ENCODE measurements around the gene DOK3.

Gene DOK3

DNA sequence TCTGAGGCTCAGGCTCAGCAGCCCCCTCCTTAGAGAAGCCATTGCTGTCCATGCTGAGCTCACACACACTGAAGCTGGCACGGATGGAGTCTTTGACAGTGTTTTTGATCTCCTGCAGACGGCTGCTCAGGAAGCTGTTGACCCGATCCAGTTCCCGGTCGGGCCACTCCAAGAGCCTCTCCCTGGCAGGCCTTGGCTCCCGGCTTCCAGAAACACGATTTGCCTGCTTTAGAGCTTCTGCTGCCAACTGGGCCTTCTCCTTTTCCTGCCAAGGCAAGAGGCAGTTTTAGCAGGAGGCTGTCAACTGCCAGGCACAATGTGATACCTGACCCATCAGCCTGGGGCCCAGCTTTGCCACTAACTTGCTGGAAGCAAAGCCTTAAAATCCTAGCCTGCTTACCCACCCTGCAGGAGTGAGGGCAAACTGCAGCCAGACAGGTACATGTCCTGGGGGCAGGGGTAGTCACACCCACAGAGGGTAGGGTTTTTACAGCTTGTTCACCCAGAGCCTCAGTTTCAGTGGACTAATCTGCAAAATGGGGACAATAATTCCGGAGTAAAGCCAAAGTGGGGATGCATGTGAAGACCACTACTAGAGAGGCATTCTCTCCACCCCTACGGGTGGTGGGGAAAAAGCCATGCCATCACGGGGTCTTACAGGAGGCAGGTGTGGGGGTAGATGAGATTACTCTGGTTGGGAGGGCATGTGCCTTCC, 15.5 kb upstream of the DOK3 start:
- Mint-ChIP-seq H3K27ac (no peak overlapping the region), H3K9me3 (no peaks in the 10 kb centered on the region), H3K4me1 (peaks cover 18% of the 10 kb centered on the region), H3K4me3 (no peak overlapping the region), H3K27me3 (no peaks in the 10 kb centered on the region), H3K36me3 (peaks cover 16% of the 10 kb centered on the region)
- ATAC-seq, result no peak

DNA sequence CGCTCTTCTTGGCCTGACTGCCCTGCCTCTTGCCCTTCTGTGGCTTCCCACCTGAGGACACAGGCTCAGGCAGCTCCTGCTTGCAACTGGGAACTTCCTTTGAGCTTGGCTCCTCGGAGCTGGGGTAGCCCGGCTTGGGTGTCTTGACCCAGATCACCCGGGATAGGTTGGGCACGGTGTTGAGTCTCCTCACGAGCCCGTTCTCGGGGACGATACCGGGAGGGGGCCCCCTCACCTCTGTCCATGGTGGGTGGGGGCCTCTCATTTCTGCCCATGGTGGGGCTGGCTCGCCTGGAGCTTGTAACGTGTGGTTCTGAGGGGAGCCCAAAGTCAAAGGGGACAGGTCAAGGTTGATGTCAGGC, 14.9 kb upstream of the DOK3 start:
- ATAC-seq, result no peak
- H3K4me1 Mint-ChIP-seq, result peaks cover 24% of the 10 kb centered on the region
- H3K27ac Mint-ChIP-seq, result no peak overlapping the region
- H3K36me3 Mint-ChIP-seq, result peaks cover 21% of the 10 kb centered on the region
- no peaks in the 10 kb centered on the region for H3K9me3 Mint-ChIP-seq
- no peaks in the 10 kb centered on the region for H3K27me3 Mint-ChIP-seq
- no peak overlapping the region for H3K4me3 Mint-ChIP-seq

DNA sequence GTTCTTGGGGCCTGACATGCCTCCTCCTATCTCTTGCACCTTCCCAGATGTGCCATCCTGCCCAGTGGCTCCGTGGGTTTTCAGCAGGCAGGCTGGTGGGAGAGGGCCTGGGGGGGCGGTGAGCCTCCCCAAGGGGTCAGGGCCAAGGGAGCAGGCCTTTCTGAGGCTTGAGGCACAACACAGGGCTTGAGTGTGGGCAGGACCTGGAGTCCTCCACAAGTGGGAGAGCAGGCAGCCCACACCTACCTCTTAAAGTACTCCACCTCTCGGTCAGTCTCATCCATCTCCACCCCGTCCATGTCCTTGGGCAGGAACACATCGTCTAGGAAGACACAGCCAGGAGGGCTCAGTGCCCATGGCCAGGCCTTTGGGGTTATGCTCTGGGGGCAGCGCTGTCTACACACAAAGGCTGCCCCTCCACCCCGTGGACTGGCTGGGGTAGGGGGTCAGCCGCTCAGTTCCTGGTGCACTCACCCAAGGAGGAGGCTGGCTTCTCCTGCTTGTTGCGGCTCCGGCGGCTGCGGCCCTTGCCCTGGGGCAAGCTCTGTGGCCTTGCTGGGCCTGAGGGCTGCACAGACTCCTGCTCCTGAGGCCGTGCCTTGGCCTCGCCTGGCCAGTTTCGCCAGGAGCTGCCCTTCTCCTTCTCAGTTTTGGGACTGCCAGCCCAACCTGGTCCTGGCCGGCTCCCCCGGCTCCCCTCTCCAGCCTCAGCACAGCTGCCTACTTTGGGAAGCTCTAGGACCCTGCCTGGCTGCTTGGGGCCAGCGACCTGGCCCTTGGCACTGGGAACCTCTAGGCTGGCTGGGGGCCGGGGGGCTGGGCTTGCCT, 14.3 kb upstream of the DOK3 start:
- ATAC-seq, result no peak
- Mint-ChIP-seq H3K9me3 (no peaks in the 10 kb centered on the region), H3K36me3 (peaks cover 21% of the 10 kb centered on the region), H3K4me1 (peaks cover 29% of the 10 kb centered on the region), H3K27ac (no peak overlapping the region), H3K27me3 (no peaks in the 10 kb centered on the region), H3K4me3 (no peak overlapping the region)

DNA sequence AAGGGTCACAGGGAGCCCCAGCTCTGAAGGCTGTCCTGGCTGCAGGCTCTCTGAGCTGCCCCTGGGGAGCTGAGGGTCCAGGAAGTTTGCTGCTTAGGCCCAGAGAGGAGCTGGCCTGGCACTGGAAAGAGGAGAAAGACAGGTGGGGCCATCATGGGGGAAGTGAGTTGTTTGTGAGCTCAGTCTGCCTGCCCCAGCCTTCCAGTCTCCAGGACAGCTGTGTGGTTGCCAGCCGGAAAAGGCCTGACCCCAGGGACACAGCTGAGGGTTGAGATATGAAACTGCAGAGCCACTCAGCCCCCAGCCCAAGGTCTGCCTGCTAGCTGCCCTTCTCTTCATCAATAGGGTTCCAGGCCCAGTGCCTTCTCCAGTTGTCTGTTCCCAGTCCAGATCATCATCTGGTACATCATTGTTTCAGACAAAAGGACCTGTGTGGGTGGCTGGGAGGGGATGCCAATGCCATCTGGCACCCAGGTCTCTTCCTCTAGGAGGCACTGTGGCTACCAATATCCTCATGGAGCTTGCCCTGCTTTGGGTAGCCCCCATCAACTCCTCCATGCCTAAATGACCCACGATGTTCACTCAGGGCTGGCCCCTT, 11.4 kb upstream of the DOK3 start:
- H3K9me3 Mint-ChIP-seq, result no peaks in the 10 kb centered on the region
- H3K4me3 Mint-ChIP-seq, result no peak overlapping the region
- ATAC-seq, result no peak
- H3K27me3 Mint-ChIP-seq, result no peaks in the 10 kb centered on the region
- peaks cover 40% of the 10 kb centered on the region for H3K4me1 Mint-ChIP-seq
- peak overlapping the region; percentile 82 for H3K27ac Mint-ChIP-seq
- peaks cover 27% of the 10 kb centered on the region for H3K36me3 Mint-ChIP-seq

DNA sequence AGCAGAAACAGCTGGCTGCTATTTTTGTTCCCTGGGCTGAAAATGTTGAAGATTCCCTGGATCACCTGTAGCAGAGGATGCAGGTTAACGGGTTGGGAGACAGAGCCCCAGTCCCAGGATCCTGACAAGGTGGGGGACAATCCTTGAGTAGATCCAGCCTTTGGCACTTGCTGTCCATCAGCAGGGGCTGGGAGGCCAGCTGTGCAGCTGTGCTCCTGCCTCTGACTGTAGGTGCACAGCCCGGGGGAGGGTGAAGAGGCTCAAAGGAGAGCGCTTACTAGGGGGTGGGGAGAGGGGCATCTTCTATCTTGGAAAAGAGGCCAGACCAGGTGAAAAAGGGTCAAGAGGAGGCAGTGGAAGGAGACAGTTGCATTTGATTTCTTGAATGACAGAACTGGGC, 10.6 kb upstream of the DOK3 start:
- no peaks in the 10 kb centered on the region for H3K27me3 Mint-ChIP-seq
- H3K36me3 Mint-ChIP-seq, result peaks cover 27% of the 10 kb centered on the region
- H3K27ac Mint-ChIP-seq, result peak overlapping the region; percentile 82
- no peak overlapping the region for H3K4me3 Mint-ChIP-seq
- no peaks in the 10 kb centered on the region for H3K9me3 Mint-ChIP-seq
- no peak for ATAC-seq
- H3K4me1 Mint-ChIP-seq, result peaks cover 48% of the 10 kb centered on the region

DNA sequence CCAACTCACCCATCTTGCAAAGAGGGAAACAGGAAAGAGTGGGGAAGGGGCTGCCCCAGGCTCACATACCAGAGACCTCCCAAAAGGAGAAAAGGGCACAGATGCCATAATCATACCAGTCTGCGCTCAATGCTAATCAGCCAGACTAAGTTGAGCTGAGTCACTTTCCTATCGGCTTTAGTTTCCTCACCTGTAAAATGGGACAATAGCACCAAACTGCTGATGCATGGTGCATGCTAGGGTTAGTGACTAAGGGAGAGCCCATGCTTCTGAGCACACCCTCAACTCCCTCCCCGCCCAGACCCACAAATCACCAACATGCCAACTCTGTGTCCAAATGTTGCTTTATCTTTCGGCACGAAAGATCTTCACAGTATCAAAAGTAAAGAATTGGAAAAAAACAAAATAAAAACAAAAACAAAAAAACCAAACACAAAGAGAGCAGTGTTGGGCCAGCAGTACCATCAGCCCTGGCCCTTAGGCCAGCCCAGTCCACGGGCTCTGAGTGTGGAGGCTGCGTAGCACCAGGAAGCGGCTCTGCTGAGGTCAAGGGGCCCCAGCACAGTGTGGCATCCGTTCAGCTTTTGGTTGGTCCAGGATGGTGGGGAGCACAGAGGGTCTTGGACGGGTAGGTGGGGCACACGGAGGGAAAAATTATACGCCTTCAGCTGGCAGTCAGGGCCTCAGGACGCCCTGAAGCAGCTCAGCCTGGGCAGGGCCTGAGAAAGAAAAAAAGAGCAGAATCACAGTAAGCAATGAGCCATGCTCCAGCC, 10.0 kb upstream of the DOK3 start:
- Mint-ChIP-seq H3K36me3 (peaks cover 27% of the 10 kb centered on the region), H3K4me1 (peaks cover 51% of the 10 kb centered on the region), H3K4me3 (no peak overlapping the region), H3K27ac (peak overlapping the region; percentile 82), H3K9me3 (no peaks in the 10 kb centered on the region), H3K27me3 (no peaks in the 10 kb centered on the region)
- no peak for ATAC-seq

DNA sequence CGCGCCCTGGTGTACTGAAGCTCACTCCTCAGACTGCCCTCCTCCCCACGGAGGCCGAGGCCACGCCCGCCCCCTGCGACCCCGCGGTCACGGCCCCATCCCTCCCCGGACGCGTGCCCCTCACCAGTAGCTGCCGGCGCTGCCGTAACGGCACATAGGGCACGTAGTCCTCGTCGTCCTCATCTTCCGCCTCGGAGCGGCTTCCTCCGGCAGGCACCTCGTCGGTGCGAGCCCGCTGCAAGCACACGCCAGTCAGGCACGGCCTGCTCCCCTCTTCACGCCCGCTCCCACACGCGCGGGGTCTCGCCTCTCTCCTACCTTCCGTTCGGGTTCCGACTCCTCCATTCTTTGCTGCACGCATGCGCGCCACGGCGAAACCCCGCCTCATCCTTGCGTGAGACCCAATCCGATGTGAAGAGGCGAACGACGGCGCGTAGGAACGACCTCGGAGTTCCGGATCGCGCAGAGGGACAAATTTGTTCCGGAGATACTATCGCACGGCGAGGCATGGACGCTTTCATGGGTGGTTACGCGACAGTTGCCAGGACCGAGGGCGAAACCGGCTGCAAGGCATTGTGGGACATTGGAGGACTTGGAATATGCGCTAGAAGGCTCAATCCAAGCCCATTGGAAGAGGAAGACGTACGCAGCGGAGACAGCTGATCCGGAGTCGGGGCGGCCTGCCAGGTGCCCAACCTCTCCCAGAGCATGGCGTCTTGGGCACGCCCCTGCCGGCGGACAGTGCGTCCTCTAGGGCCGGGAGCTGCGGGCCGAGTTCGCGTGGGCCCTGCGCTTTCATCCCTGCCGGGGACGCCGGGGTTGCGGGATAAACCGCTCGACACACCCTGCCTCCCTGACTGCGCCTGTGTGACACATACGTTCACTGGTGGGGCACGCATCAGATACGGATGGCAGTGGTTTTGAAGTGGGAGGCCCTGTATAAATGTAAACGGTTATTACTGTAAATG, 7.3 kb upstream of the DOK3 start, which contains the start of gene DDX41:
DDX41 (minus strand) TSS at position 361 of the 968 bp plus-strand sequence; CDS start at position 345, 16 bp downstream.
- H3K36me3 Mint-ChIP-seq, result peaks cover 48% of the 10 kb centered on the region
- H3K4me3 Mint-ChIP-seq, result peak within 1 kb of the TSS; percentile 87

DNA sequence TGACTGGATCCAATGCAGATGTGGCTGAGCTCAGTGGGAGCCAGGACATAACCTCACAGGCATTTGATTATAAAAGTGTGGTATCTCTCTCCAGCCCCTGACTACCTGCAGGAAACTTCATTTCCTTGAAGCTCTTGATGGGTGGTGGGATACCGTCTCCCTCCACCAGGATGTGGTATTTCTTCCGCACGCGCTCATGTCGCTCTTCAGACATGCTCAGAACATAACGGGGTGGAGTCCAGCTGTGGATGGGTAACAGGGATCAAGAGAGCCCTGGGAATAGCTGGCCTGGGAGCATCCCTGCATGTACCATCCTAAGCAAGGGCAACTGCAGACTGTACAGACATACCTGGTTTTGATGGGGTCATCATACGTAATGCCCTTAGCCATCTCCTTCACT, 6.0 kb upstream of the DOK3 start:
- Mint-ChIP-seq H3K4me1 (peaks cover 57% of the 10 kb centered on the region), H3K36me3 (peaks cover 48% of the 10 kb centered on the region), H3K27me3 (no peaks in the 10 kb centered on the region)

More for the DNA sequence above, 7.3 kb upstream of the DOK3 start, which contains the start of gene DDX41:
- peaks cover 59% of the 10 kb centered on the region for H3K4me1 Mint-ChIP-seq
- no peaks in the 10 kb centered on the region for H3K27me3 Mint-ChIP-seq
- H3K9me3 Mint-ChIP-seq, result no peaks in the 10 kb centered on the region
- ATAC-seq, result peak; percentile 93
- peak within 1 kb of the TSS; percentile 80 for H3K27ac Mint-ChIP-seq

DNA sequence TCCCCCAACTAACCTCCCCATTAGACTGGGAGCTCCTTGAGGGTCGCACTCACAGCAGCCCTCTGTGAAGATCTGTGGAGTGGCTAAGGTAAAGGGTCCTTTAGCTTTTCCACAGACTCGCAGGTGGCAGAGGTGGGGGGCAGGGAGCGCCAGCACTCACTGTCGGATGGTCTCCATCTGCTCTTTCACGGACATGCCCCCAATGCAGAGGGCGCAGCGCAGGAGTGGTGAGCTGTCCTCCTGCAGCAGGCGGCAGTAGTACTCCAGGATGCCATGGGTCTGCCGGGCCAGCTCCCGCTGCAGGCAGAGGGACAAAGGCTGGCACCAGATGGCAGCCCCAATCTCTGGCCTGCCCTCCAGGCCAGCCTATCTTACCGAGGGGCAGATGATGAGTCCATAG, 4.9 kb upstream of the DOK3 start:
- H3K36me3 Mint-ChIP-seq, result peaks cover 45% of the 10 kb centered on the region
- H3K27me3 Mint-ChIP-seq, result no peaks in the 10 kb centered on the region
- no peak overlapping the region for H3K27ac Mint-ChIP-seq
- no peak overlapping the region for H3K4me3 Mint-ChIP-seq
- peaks cover 57% of the 10 kb centered on the region for H3K4me1 Mint-ChIP-seq
- H3K9me3 Mint-ChIP-seq, result no peaks in the 10 kb centered on the region
- no peak for ATAC-seq

More for the DNA sequence above, 6.0 kb upstream of the DOK3 start:
- H3K4me3 Mint-ChIP-seq, result peak overlapping the region; percentile 87
- ATAC-seq, result no peak
- H3K9me3 Mint-ChIP-seq, result no peaks in the 10 kb centered on the region
- peak overlapping the region; percentile 80 for H3K27ac Mint-ChIP-seq

DNA sequence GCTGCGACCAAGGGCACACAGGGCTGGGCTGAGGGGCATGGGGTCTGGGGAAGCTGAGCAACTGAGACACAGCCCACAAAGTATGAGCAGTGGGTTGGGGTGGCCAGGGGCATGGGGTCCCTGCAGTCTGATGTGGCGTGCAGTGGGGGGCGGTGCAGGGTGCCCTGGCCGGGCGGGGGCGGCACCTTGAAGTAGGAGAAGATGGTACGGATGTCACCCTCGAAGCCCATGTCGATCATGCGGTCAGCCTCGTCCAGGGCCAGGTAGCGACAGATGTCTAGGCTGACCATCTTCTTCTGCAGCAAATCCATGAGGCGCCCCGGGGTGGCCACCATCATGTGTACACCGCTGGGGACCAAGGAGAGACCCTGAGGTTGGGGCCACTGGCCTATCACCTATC, 3.9 kb upstream of the DOK3 start:
- Mint-ChIP-seq H3K4me1 (peaks cover 62% of the 10 kb centered on the region), H3K4me3 (no peak overlapping the region), H3K27ac (no peak overlapping the region), H3K27me3 (no peaks in the 10 kb centered on the region), H3K9me3 (no peaks in the 10 kb centered on the region), H3K36me3 (peaks cover 49% of the 10 kb centered on the region)
- ATAC-seq, result no peak

DNA sequence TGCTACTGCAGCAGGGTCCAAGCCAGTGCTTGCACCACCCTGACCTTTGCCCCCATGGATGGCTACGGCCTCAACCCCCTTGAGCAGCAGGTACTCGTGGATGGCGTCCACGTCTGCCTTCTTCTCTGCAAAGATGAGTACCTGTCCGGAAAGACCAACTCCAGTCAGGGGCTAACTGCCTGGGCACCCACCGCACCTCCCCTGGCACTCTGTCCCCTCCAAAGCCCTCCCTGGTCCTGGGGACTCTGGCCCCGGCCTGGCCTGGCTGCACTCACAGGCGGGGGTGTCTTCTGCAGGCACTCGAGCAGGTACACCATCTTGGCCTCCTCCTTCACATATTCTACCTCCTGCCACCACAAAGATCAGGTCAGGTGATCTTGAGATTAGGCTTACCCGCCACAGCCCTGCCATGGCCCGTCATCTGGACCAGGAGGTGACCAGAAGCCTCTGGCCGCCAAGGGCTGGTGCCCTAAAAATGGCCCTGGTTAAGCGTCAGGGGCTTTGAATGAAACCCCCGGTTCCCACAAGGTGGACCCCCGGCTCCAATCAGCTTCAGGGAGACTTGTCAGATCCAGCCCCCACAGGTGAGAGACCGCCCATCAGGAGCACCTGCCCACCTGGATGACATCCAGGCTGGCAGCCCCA, 3.2 kb upstream of the DOK3 start:
- H3K9me3 Mint-ChIP-seq, result no peaks in the 10 kb centered on the region
- H3K27me3 Mint-ChIP-seq, result no peaks in the 10 kb centered on the region
- ATAC-seq, result no peak
- H3K4me3 Mint-ChIP-seq, result no peak overlapping the region
- peaks cover 68% of the 10 kb centered on the region for H3K4me1 Mint-ChIP-seq
- peaks cover 52% of the 10 kb centered on the region for H3K36me3 Mint-ChIP-seq
- no peak overlapping the region for H3K27ac Mint-ChIP-seq

DNA sequence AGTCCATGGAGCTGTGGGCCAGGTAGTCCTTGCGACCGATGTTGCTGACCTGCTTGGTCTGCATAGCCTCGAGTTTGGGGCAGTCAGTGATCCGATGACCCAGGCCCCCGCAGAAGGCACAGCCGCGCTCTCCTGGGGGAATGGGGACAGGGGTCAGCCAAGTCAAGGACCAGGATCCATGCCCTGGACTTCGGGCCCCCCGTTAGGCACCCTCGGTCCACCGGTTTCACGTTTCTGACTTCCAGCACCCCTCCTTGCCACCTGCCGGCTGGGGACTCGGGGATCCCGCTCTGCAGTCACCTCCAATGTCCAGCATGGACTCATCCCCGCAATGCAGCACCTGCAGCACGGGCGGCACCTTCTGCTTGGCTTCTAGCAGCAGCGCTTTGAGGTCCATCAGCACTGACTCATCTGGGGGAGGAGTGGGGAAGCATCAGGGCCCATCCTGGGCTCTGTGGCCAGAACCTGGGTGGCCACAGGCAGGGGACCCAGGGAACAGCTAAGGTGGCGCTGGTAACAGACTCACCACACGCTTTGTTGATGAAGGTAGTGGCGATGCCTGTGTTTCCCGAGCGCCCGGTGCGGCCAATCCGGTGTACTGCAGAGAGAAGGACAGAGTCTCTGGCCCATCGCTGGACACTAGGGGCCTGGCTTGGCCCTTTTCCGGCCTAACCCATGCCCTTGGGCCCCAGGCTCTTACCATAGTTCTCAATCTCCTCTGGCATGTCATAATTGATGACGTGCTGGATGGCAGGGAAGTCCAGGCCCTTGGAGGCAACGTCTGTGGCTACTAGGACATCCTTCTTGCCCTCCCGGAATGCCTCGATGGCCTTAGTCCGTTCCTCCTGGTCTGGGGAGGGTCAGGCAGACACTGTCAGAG, 2.4 kb upstream of the DOK3 start:
- Mint-ChIP-seq H3K27ac (peak overlapping the region; percentile 95), H3K4me1 (peaks cover 75% of the 10 kb centered on the region), H3K27me3 (no peaks in the 10 kb centered on the region), H3K9me3 (no peaks in the 10 kb centered on the region), H3K36me3 (peaks cover 60% of the 10 kb centered on the region), H3K4me3 (no peak overlapping the region)
- ATAC-seq, result no peak

DNA sequence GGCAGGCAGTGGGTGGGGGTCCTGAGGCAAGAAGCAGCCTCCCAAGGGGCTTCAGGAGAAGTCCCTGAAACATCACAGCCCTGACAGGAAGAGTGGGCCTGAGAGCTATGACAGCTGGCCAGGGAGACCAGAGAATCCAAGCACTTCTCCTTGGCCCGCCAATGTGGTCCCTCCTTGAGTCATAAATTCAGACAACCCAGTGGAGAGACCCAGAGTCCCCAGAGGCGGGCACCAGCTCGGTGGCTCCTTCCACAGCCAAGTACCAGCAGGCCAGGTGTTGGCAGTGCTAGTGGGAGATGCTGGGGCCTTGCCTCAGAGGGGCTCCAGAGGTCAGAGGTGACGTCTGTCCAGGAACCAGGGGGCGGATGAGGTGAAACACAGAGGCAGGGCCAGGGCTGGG, 1.6 kb upstream of the DOK3 start:
- Mint-ChIP-seq H3K27me3 (no peaks in the 10 kb centered on the region), H3K9me3 (no peaks in the 10 kb centered on the region), H3K4me3 (peak overlapping the region; percentile 94), H3K27ac (peak overlapping the region; percentile 95), H3K4me1 (peaks cover 70% of the 10 kb centered on the region), H3K36me3 (peaks cover 58% of the 10 kb centered on the region)
- ATAC-seq, result no peak

Data from stimulated activated memory B cell treated with anti-CD40 and anti-IgM and Interleukin-4, amounts not matched to agents 10 μg/mL and 1 μg/mL and 100 μg/mL, for 72 hours (primary cell).